Measurements from ENCODE around the gene ACVR1B. TPM values are rescaled to one million over a fixed set of nuclear protein-coding genes. Genes with fewer than 3 reads are reported as not detected.

The ACVR1B gene
- total RNA-seq, 1 experiment from 2014 or later = 13.4 TPM

GRCh38 chr12:51994959-51995358 is 43.5 kb downstream of the ACVR1B start:
- no peak overlapping the region for H3K4me3 ChIP-seq
- no TSS peak for BruUV-seq (replicated peaks)
- no peaks in the 10 kb centered on the region for H3K9me2 ChIP-seq (ENCODE audit: insufficient read depth)
- no peak for TF ChIP-seq CTCF (conservative IDR thresholded peaks at IDR 0.05)
- no peak for TF ChIP-seq EZH2 (IDR thresholded peaks at IDR 0.05; ENCODE audit: low read depth)
- ChIA-PET POLR2A (ENCODE audit: unreplicated experiment) (no interaction called here), CTCF (interaction anchor here (0.7 kb wide), 2 partner anchors 26 to 30 kb away, joined by 3 to 28 read pairs; no protein-coding TSS in a partner anchor)
- no peak for DNase-seq
- no peak overlapping the region for H3K27ac ChIP-seq
- no peak overlapping the region for H3K4me2 ChIP-seq
- H4K20me1 ChIP-seq (ENCODE audit: insufficient read depth) = no peaks in the 10 kb centered on the region
- no peak overlapping the region for H2AFZ ChIP-seq
- H3K4me1 ChIP-seq (replicated peaks; ENCODE audit: insufficient read depth) = no peaks in the 10 kb centered on the region
- no peaks in the 10 kb centered on the region for H3F3A ChIP-seq (ENCODE audit: insufficient read depth, low read depth)
- no peaks in the 10 kb centered on the region for H3K79me2 ChIP-seq (ENCODE audit: low read depth)
- intact Hi-C loops (cut with micrococcal nuclease; ENCODE audit: unreplicated experiment) = no loop called here
- H3K36me3 ChIP-seq (ENCODE audit: low read depth) = no peaks in the 10 kb centered on the region
- H3K9me3 ChIP-seq (ENCODE audit: insufficient read depth, low read depth) = no peaks in the 10 kb centered on the region
- H3K27me3 ChIP-seq (ENCODE audit: insufficient read depth, low read depth) = no peaks in the 10 kb centered on the region

- DNase-seq = no peak
- TF ChIP-seq CTCF (conservative IDR thresholded peaks at IDR 0.05) (no peak), EZH2 (IDR thresholded peaks at IDR 0.05; ENCODE audit: low read depth) (no peak)
- H3K4me1 ChIP-seq (replicated peaks; ENCODE audit: insufficient read depth) = no peaks in the 10 kb centered on the region
- H3K27ac ChIP-seq = no peak overlapping the region
- no peak overlapping the region for H3K4me3 ChIP-seq
- no peaks in the 10 kb centered on the region for H3K9me2 ChIP-seq (ENCODE audit: insufficient read depth)
- no peaks in the 10 kb centered on the region for H3F3A ChIP-seq (ENCODE audit: insufficient read depth, low read depth)
- ChIA-PET CTCF (interaction anchor here (0.5 kb wide), 1 partner anchor 71 kb away, joined by 3 read pairs; no protein-coding TSS in a partner anchor), POLR2A (ENCODE audit: unreplicated experiment) (no interaction called here)
- no TSS peak for BruUV-seq (replicated peaks)
- H3K4me2 ChIP-seq = no peak overlapping the region
- H3K79me2 ChIP-seq (ENCODE audit: low read depth) = no peaks in the 10 kb centered on the region
- no peaks in the 10 kb centered on the region for H3K9me3 ChIP-seq (ENCODE audit: insufficient read depth, low read depth)
- no peaks in the 10 kb centered on the region for H4K20me1 ChIP-seq (ENCODE audit: insufficient read depth)
- H2AFZ ChIP-seq = no peak overlapping the region
- intact Hi-C loops (cut with micrococcal nuclease; ENCODE audit: unreplicated experiment) = no loop called here
- H3K36me3 ChIP-seq (ENCODE audit: low read depth) = no peaks in the 10 kb centered on the region
- H3K27me3 ChIP-seq (ENCODE audit: insufficient read depth, low read depth) = no peaks in the 10 kb centered on the region
Observed at GRCh38 chr12:51997136-51997535, 45.6 kb downstream of the ACVR1B start.

GRCh38 chr12:52003016-52003550 is 51.6 kb downstream of the ACVR1B start:
- Histone ChIP-seq H4K20me1 (ENCODE audit: insufficient read depth) (no peaks in the 10 kb centered on the region), H3K4me2 (no peak overlapping the region), H3K4me3 (no peak overlapping the region), H3K27me3 (ENCODE audit: insufficient read depth, low read depth) (no peaks in the 10 kb centered on the region), H3K9me2 (ENCODE audit: insufficient read depth) (no peaks in the 10 kb centered on the region), H2AFZ (no peak overlapping the region), H3K27ac (no peak overlapping the region), H3K36me3 (ENCODE audit: low read depth) (no peaks in the 10 kb centered on the region), H3K9me3 (ENCODE audit: insufficient read depth, low read depth) (no peaks in the 10 kb centered on the region), H3K79me2 (ENCODE audit: low read depth) (no peaks in the 10 kb centered on the region), H3F3A (ENCODE audit: insufficient read depth, low read depth) (0 out of 2 replicates have a peak, but pooled peaks cover 4% of the 10 kb centered on the region), H3K4me1 (replicated peaks; ENCODE audit: insufficient read depth) (no peaks in the 10 kb centered on the region)
- BruUV-seq (replicated peaks) = no TSS peak
- DNase-seq = no peak
- TF ChIP-seq CTCF (conservative IDR thresholded peaks at IDR 0.05) (no peak), EZH2 (IDR thresholded peaks at IDR 0.05; ENCODE audit: low read depth) (no peak)
- CTCF ChIA-PET = interaction anchor here (1.9 to 2.6 kb wide), 3 partner anchors 17 to 22 kb away, joined by 18 to 25 read pairs (median 19); no protein-coding TSS in a partner anchor
- intact Hi-C loops (cut with micrococcal nuclease; ENCODE audit: unreplicated experiment) = loop anchor here (5.0 kb wide), 1 partner anchor 119 kb away; no protein-coding TSS in a partner anchor
- POLR2A ChIA-PET (ENCODE audit: unreplicated experiment) = no interaction called here

Data from PC-9 (cell line).